IMR-90 (cell line): ENCODE data around the gene PKHD1.

Source experiments
- MAFK ChIP-seq: IDR thresholded peaks from 2 replicates; pipeline ENCODE4 v1.6.1; 2012; ENCODE audit warnings: low read depth, low read length, improper control_type of control experiment
- TF ChIP-seq, protein P1 (sequence below): conservative IDR thresholded peaks from 2 replicates; pipeline ENCODE4 v1.5.1; 2012; ENCODE audit warnings: mild to moderate bottlenecking, low read depth, low read length, improper control_type of control experiment

DNA sequence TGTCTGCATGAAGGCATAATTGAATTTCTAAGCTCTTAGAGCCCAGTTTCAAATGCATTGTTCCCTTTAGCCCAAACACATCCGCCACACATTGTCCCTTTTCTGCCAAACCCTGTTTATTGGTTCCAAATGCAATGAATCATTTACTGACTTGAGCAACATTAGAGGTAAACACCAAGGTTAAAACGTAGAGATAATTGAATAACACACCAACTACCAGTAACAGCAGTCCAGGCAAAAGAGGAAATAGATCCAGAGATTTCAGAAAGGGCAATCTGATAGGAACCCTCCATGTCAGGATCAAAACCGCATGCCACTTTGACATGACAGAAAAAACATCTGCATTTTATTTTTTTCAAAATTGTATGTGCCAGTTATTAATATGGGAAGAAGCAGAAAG is 114.8 kb downstream of the PKHD1 start:
- TF ChIP-seq, protein P1, sequence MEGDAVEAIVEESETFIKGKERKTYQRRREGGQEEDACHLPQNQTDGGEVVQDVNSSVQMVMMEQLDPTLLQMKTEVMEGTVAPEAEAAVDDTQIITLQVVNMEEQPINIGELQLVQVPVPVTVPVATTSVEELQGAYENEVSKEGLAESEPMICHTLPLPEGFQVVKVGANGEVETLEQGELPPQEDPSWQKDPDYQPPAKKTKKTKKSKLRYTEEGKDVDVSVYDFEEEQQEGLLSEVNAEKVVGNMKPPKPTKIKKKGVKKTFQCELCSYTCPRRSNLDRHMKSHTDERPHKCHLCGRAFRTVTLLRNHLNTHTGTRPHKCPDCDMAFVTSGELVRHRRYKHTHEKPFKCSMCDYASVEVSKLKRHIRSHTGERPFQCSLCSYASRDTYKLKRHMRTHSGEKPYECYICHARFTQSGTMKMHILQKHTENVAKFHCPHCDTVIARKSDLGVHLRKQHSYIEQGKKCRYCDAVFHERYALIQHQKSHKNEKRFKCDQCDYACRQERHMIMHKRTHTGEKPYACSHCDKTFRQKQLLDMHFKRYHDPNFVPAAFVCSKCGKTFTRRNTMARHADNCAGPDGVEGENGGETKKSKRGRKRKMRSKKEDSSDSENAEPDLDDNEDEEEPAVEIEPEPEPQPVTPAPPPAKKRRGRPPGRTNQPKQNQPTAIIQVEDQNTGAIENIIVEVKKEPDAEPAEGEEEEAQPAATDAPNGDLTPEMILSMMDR: no peak
- TF ChIP-seq MAFK: no peak
